Measurements from ENCODE around the gene SLC34A3.

DNA sequence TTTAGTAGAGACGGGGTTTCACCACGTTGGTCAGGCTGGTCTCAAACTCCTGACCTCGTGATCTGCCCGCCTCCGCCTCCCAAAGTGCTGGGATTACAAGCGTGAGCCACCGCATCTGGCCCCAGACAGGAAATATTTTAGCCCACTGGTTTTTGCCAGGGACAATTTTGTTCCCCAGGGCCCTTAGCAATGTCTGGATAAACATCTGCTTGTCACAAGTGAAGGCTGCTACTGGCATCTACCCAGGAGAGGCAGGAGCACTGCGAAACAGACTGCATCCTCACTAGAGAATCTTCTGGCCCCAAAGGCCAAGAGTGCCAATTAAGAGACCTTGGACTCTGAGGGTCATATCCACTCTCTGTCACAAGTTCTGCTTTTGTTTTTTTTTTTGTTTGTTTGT is 27.7 kb upstream of the SLC34A3 start:
- TF ChIP-seq, protein P1, sequence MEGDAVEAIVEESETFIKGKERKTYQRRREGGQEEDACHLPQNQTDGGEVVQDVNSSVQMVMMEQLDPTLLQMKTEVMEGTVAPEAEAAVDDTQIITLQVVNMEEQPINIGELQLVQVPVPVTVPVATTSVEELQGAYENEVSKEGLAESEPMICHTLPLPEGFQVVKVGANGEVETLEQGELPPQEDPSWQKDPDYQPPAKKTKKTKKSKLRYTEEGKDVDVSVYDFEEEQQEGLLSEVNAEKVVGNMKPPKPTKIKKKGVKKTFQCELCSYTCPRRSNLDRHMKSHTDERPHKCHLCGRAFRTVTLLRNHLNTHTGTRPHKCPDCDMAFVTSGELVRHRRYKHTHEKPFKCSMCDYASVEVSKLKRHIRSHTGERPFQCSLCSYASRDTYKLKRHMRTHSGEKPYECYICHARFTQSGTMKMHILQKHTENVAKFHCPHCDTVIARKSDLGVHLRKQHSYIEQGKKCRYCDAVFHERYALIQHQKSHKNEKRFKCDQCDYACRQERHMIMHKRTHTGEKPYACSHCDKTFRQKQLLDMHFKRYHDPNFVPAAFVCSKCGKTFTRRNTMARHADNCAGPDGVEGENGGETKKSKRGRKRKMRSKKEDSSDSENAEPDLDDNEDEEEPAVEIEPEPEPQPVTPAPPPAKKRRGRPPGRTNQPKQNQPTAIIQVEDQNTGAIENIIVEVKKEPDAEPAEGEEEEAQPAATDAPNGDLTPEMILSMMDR (IDR thresholded peaks at IDR 0.05), result no peak
- no peak for TF ChIP-seq EZH2 (IDR thresholded peaks at IDR 0.05; ENCODE audit: borderline replicate concordance, insufficient read depth, low read depth, low read length, poor library complexity, severe bottlenecking)

Measured in B cell (primary cell).